Activated naive CD4-positive, alpha-beta T cell treated with anti-CD3 and anti-CD28 coated beads for 36 hours (primary cell): ENCODE results near the gene ATPAF2. TPM values are rescaled to one million over a fixed set of nuclear protein-coding genes. Genes with fewer than 3 reads are reported as not detected.

Source experiments
- CTCF ChIA-PET: fragments of 350-600 bp; sonication (Branson Sonifier 250); formaldehyde crosslinking; loops from one replicate; lab custom pipeline; 2021; ENCODE audit warnings: antibody characterized with exemption; lab: Charles Lee
- DNase-seq: peaks from one replicate; pipeline ENCODE4 v3.0.0-alpha.2; 2020
- H3K27ac Mint-ChIP-seq: one replicate; pipeline ENCODE4 v1.8.0; 2021; ENCODE audit warnings: mild to moderate bottlenecking, mixed read lengths
- H3K27me3 Mint-ChIP-seq: one replicate; pipeline ENCODE4 v1.8.0; 2021; ENCODE audit warnings: low read depth, mixed read lengths
- H3K36me3 Mint-ChIP-seq: one replicate; pipeline ENCODE4 v1.8.0; 2021; ENCODE audit warnings: low read depth, mixed read lengths
- H3K4me1 Mint-ChIP-seq: one replicate; pipeline ENCODE4 v1.8.0; 2021; ENCODE audit warnings: low read depth, mixed read lengths
- H3K4me3 Mint-ChIP-seq: one replicate; pipeline ENCODE4 v1.8.0; 2021; ENCODE audit warnings: mild to moderate bottlenecking, moderate library complexity, mixed read lengths
- H3K9me3 Mint-ChIP-seq: one replicate; pipeline ENCODE4 v1.8.0; 2021; ENCODE audit warnings: mixed read lengths
- intact Hi-C: fragments of 100-400 bp; cut with micrococcal nuclease; formaldehyde crosslinking; loops from one replicate; pipeline ENCODE4 v1.15.1; 2023
- total RNA-seq, 2 experiments: library from RNA; stranded (reverse); gene quantifications; one replicate each; pipeline ENCODE4 v1.2.3, GENCODE V29; 2021

ATPAF2 gene
- total RNA-seq, 2 experiments from 2014 or later: 24.7 to 25.7 TPM

DNA sequence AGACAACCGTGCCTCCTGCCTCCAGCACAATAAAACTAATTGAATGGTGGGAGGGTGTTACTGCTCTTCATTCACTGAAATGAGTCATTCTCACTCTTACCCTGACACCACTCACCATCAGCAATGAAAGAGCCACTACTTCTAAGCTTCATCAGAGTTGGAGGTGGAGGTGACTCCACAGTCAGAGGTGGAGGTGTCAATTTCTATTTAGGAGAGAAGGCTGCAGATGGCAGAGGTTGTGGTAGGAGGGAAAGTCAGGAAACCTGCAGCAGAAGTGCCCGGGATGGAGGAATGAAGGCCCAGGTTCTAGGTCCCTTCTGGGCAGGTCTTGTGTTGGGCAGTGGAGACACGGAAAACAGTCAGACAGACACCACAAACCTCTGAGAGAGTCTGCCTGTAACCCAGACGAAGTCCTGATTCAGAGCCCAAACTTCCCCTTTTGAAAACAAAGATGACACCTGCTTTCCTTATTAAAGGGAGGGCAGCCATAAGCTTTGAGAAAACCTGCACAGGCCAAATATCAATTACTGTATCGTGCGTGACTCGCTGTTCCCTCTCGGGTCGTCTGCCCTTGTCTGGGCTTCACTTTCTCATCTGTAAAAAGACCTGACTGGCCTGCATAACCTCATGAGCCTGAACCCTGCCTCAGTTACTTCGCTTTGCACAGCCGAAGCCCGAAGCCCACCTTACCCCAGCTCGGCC, 668 bp downstream of the ATPAF2 start:
- Mint-ChIP-seq H3K4me3 (peak overlapping the region; percentile 86), H3K27me3 (no peaks in the 10 kb centered on the region), H3K36me3 (peaks cover 2% of the 10 kb centered on the region), H3K27ac (peak overlapping the region; percentile 79), H3K4me1 (peaks cover 46% of the 10 kb centered on the region), H3K9me3 (no peaks in the 10 kb centered on the region)
- CTCF ChIA-PET: interaction anchor here (0.6 to 1.1 kb wide), 5 partner anchors 10 to 356 kb away, joined by 3 to 8 read pairs (median 3); partner anchors contain the start of gene TOP3A
- intact Hi-C loops: loop anchor here (2.0 kb wide), 2 partner anchors 49 to 219 kb away; partner anchors contain the start of gene DRG2
- peak; percentile 30 for DNase-seq

DNA sequence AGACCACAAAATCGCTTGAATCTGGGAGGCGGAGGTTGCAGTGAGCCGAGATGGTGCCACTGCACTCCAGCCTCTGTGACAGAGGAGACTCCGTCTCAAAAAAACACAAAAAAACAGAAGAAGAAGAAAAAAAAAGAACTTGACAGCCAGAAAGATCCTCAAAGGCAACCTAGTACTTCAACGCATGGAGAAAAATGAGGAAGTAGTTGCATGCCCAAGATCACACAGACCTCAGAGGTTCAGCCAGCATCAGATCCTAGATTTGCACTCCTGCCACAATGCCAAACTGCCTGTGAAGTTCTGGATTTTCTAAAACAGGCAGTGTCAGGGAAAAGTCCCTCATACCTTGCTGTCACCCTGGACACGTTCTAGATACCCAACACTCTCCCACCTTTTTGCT, 1.5 kb downstream of the ATPAF2 start:
- DNase-seq: no peak
- Mint-ChIP-seq H3K27me3 (no peaks in the 10 kb centered on the region), H3K4me3 (peak overlapping the region; percentile 86), H3K9me3 (no peaks in the 10 kb centered on the region), H3K4me1 (peaks cover 49% of the 10 kb centered on the region), H3K27ac (no peak overlapping the region), H3K36me3 (peaks cover 2% of the 10 kb centered on the region)
- CTCF ChIA-PET: interaction anchor here (0.9 to 1.0 kb wide), 3 partner anchors 51 to 355 kb away, joined by 3 to 8 read pairs (median 3); no protein-coding TSS in a partner anchor
- intact Hi-C loops: no loop called here

DNA sequence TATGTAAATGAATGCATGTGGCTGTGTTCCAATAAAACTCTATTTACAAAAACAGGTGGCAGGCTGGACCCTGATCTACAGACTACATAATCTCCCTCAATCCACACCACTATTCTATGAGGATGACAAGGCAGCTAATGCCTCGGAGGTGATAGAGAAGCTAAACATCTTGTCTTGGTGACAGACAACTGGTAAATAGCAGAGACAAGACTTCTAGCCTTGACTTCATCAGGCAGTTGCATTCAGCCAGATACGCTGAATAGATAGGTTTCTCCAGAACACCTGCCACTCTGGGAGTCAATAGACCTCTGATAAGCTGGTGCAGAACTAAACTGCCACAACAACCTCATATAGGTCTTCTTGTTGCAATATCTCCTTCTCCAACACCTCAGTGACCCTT, 3.3 kb downstream of the ATPAF2 start:
- H3K4me1 Mint-ChIP-seq: peaks cover 41% of the 10 kb centered on the region
- CTCF ChIA-PET: interaction anchor here (0.9 to 1.7 kb wide), 4 partner anchors 11 to 145 kb away, joined by 3 to 5 read pairs (median 4); no protein-coding TSS in a partner anchor
- intact Hi-C loops: no loop called here
- no peaks in the 10 kb centered on the region for H3K27me3 Mint-ChIP-seq
- peaks cover 2% of the 10 kb centered on the region for H3K36me3 Mint-ChIP-seq
- H3K9me3 Mint-ChIP-seq: no peaks in the 10 kb centered on the region
- no peak overlapping the region for H3K27ac Mint-ChIP-seq
- no peak for DNase-seq
- no peak overlapping the region for H3K4me3 Mint-ChIP-seq

DNA sequence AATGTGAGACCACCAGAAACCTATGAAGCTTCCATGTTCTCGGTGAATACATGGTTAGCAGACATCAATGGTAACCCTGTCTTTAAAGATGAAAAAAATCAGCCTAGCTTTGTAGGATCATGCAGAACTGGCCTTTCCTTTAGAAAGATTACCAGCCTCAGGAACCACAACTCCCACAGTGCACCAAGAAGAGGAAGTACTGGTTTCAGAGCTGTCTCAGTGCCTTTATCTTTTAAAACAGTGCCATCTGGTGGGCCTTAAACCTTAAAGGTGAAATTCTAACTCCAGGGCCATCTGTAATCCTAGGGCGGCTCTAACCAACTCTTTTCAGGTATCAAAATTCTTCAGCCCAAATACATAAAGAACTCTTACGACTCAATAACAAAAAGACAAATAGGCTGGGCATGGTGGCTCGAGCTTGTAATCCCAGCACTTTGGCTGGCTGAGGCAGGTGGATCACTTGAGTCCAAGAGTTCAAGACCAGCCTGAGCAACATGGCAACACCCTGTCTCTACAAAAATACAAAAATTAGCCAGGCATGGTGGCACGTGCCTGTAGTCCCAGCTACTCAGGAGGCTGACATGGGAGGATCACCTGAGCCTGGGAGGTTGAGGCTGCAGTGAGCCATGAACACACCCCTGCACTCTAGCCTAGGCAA, 5.4 kb downstream of the ATPAF2 start:
- peak; percentile 74 for DNase-seq
- CTCF ChIA-PET: interaction anchor here (0.6 to 1.8 kb wide), 22 partner anchors 8 to 351 kb away, joined by 3 to 21 read pairs (median 3); no protein-coding TSS in a partner anchor
- Mint-ChIP-seq H3K27me3 (no peaks in the 10 kb centered on the region), H3K27ac (no peak overlapping the region), H3K9me3 (no peaks in the 10 kb centered on the region), H3K4me3 (no peak overlapping the region), H3K4me1 (peaks cover 33% of the 10 kb centered on the region), H3K36me3 (no peaks in the 10 kb centered on the region)
- intact Hi-C loops: loop anchor here (1.0 to 5.0 kb wide), 5 partner anchors 49 to 352 kb away; partner anchors contain the start of gene RAI1

DNA sequence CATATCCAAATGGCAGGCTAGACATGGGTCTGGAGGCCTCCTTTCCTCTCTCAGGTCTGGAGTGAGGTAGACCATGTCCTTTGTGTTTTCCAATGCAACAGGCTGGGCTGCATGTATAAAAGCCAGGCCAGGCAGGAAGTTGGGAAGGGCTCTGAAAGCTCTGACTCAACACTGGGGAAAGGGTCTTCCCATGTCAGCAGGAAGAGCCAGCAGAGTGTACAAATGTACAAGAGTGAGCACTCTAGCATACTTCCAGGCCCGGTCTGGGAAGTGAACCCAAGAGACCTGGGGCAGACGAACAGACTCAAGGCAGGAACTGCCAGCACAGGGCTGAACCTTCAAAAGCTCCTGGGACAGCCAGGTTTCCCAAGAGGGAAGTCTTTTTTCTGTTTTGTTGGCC, 7.0 kb downstream of the ATPAF2 start:
- DNase-seq: no peak
- no peak overlapping the region for H3K4me3 Mint-ChIP-seq
- intact Hi-C loops: loop anchor here (2.0 to 5.0 kb wide), 3 partner anchors 47 to 219 kb away; no protein-coding TSS in a partner anchor
- H3K9me3 Mint-ChIP-seq: no peaks in the 10 kb centered on the region
- H3K27ac Mint-ChIP-seq: no peak overlapping the region
- no peaks in the 10 kb centered on the region for H3K27me3 Mint-ChIP-seq
- H3K4me1 Mint-ChIP-seq: peaks cover 19% of the 10 kb centered on the region
- CTCF ChIA-PET: interaction anchor here (0.6 to 1.5 kb wide), 3 partner anchors 85 to 352 kb away, joined by 3 read pairs; no protein-coding TSS in a partner anchor
- H3K36me3 Mint-ChIP-seq: no peaks in the 10 kb centered on the region

DNA sequence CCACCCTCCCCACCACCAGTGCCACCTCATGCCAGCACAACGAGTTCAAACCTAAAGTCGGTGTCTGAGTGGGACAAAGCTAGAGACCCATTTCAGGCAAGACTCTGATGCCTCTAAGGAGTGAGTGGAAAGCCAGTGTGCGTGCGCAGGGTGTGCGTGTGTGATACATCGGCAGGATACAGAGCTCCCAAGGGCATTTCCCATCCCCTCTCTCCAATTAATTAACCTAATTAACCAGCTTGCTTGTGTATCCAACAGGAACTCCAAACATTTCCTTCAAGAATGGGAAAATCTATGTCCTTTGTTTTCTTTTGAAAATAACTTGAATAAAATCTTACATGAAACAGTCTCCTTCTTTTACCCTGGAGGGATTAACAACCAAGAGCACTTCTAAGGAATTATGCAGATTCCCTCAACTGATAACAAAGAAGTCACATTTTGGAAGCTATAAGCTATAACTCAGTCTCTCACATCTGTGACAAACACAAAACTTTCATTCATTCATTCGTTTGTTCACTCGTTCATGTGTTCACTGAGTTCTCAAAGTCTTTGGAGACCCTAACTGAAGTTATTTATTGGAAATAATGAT, 9.9 kb downstream of the ATPAF2 start:
- intact Hi-C loops: no loop called here
- no peaks in the 10 kb centered on the region for H3K27me3 Mint-ChIP-seq

DNA sequence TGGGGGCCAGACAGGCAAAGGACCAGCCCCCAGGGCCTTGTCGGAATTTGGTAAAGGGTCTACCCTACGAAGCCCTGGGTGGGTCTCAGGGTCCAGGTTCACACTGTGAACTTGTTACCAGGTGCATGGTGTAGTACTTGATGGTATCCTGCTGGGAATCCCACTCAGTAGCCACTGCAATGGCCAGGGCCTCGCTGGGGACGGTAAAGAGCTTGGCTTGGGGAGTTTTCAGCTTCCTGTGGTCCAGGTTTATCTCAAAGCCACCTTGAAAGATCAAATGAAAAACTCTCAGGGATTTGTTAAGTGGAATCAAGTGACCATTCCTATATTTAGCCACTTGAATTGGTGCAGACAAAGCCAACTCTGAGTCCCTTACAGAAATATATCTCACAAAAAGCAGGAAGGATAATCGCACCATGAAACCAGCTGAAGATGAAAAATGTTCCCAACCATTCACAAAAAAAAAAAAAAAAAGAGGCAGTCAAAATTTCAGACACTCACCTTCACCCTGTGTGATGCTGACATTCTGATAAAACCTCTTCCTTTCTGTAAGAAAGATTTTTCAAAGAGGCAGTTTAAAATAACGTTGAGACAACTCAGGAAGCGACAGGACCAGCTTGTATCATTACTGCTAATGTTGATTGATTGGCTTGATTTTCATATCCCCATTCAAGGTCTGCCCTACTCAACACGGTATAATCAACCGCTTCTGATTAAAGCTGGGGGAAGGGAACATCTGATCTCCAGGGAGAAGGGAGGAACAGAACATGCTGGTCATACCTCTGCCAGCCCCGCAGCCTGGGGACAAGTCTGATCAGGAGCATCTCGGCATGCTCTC, 10.6 kb downstream of the ATPAF2 start:
- Mint-ChIP-seq H3K36me3 (peaks cover 6% of the 10 kb centered on the region), H3K27me3 (no peaks in the 10 kb centered on the region), H3K4me1 (peaks cover 19% of the 10 kb centered on the region), H3K4me3 (no peak overlapping the region), H3K9me3 (no peaks in the 10 kb centered on the region), H3K27ac (no peak overlapping the region)
- CTCF ChIA-PET: interaction anchor here (0.7 to 0.8 kb wide), 2 partner anchors 10 to 42 kb away, joined by 3 read pairs; partner anchors contain the start of genes ATPAF2 and GID4
- no peak for DNase-seq
- intact Hi-C loops: no loop called here

More for the DNA sequence above, 9.9 kb downstream of the ATPAF2 start:
- Mint-ChIP-seq H3K36me3 (peaks cover 4% of the 10 kb centered on the region), H3K4me1 (peaks cover 24% of the 10 kb centered on the region), H3K4me3 (no peak overlapping the region), H3K9me3 (no peaks in the 10 kb centered on the region), H3K27ac (no peak overlapping the region)
- no peak for DNase-seq
- CTCF ChIA-PET: interaction anchor here (0.7 to 1.0 kb wide), 3 partner anchors 10 to 388 kb away, joined by 3 read pairs; partner anchors contain the start of genes ATPAF2 and GID4

DNA sequence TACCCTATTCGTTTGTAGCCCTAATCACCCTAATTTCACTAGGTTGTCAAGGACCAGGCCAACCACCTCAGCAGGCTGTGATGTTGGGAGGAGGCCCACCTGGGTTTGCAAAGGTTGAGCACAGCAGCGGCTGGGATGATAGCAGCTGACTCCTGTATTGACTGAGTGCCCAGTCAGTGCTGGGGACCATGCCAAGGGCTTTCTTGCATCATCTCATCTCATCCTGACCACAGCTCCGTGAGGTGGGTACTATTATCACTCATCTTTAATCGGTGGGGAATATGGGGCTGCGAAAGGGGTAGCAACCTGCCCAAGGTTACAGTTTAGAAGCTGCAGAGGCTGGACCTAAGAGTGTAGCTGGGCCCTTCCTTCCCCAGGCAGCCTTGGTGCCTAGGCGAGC, 11.7 kb downstream of the ATPAF2 start:
- no peaks in the 10 kb centered on the region for H3K27me3 Mint-ChIP-seq
- intact Hi-C loops: no loop called here
- H3K4me3 Mint-ChIP-seq: no peak overlapping the region
- no peaks in the 10 kb centered on the region for H3K9me3 Mint-ChIP-seq
- peaks cover 12% of the 10 kb centered on the region for H3K4me1 Mint-ChIP-seq
- H3K36me3 Mint-ChIP-seq: peaks cover 6% of the 10 kb centered on the region
- CTCF ChIA-PET: no interaction called here
- DNase-seq: no peak
- H3K27ac Mint-ChIP-seq: no peak overlapping the region

DNA sequence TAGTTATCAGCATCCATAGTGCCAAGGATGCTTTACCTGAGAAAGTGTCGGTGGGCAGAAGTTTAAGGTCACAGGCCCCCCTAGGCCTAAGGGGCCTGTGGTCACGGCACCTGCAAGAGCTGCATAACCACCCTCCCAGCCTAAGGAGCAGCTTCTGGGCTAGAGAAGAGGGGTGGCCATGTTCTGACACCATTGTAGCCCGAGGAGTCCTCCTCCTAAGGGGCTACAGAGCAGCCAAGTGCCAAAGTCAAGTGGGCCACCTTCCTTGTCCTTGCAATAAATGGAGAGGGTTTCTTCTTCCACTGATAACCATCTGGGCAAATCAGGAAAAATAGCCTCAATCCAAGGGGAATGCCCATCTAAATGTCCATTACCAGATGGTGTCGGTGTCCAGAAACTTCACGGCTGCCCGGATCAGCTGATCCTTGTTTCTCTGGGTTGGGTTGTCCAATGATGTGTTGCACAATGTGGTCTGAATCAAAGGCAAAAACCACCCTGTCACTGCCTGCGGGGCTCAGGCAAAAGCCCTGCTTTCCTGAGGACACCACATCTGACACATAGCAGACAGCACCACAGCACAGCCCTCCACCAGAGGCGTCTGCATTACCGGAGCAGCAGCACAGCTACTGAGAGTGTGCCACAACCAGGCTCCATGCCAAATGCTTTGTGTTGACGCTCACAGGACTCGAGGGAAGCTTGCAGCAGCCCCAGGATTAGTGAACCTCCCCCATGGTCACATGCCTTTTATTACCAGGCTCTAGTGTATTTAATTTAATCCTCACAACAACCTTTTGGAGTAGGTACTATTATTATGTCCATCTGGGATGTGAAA, 12.8 kb downstream of the ATPAF2 start:
- H3K27ac Mint-ChIP-seq: peak overlapping the region; percentile 3
- intact Hi-C loops: no loop called here
- no peak overlapping the region for H3K4me3 Mint-ChIP-seq
- H3K4me1 Mint-ChIP-seq: peaks cover 9% of the 10 kb centered on the region
- CTCF ChIA-PET: interaction anchor here (0.9 to 1.5 kb wide), 3 partner anchors 7 to 135 kb away, joined by 3 to 5 read pairs (median 4); no protein-coding TSS in a partner anchor
- H3K9me3 Mint-ChIP-seq: no peaks in the 10 kb centered on the region
- DNase-seq: no peak
- H3K27me3 Mint-ChIP-seq: no peaks in the 10 kb centered on the region
- H3K36me3 Mint-ChIP-seq: peaks cover 10% of the 10 kb centered on the region

DNA sequence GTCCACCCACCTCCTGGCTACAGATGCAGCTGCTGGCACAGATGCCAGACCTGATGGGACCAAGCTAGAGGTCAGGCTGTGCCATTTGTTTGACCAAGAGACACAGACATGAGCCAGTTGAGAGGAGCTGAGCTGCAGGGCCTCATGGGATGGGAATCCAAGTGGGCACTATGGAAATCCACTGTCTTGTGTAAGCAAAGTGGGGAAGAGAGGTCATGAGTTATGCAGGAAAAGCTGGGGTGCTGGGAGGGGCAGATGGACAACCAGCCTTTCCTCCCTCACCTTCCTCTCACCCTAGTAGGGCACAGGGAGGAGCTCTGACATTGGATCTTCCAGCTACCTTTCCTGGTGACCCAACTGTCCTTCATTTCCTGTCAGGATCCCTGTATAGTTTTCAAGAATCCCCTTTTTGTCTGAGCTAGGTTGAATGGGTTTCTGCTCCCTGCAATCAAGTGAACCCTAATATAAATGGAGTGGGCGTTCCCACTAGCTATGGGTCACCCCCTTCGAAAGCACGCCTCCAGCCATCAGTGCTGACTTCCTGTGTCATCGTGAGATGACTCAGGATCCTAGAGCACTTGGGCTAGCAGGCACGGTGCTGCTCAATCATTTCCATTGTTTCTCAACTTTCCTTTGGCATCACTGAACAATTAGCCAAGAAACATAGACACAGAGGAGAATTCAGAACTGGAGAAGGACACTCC, 13.6 kb downstream of the ATPAF2 start:
- H3K4me3 Mint-ChIP-seq: no peak overlapping the region
- intact Hi-C loops: no loop called here
- CTCF ChIA-PET: interaction anchor here (0.9 to 1.5 kb wide), 3 partner anchors 8 to 134 kb away, joined by 3 to 5 read pairs (median 4); no protein-coding TSS in a partner anchor
- H3K36me3 Mint-ChIP-seq: peaks cover 10% of the 10 kb centered on the region
- H3K27me3 Mint-ChIP-seq: no peaks in the 10 kb centered on the region
- H3K4me1 Mint-ChIP-seq: peaks cover 9% of the 10 kb centered on the region
- peak overlapping the region; percentile 3 for H3K27ac Mint-ChIP-seq
- peak; percentile 55 for DNase-seq
- no peaks in the 10 kb centered on the region for H3K9me3 Mint-ChIP-seq
